Measurements from ENCODE around the gene MLXIPL. TPM values are rescaled to one million over a fixed set of nuclear protein-coding genes. Genes with fewer than 3 reads are reported as not detected.
"Not testable (repeated sequence)": the region's sequence is repeated elsewhere in the genome, so short reads cannot be mapped to it uniquely, and the experiment has no call there.

MLXIPL gene
- total RNA-seq, 4 donors from 2014 or later = 0.53 to 13.5 (median 2.9) TPM

- DNase-seq = no peak
- H3K4me3 ChIP-seq = no peak overlapping the region
- H3K4me1 ChIP-seq = peaks cover 1 to 18% (median 5%) of the 10 kb centered on the region in 3 donors
- 86 to 88% methylated on average over 5 to 6 of the region's 6 CpGs for WGBS, 2 donors
- intact Hi-C loops (cut with DNase I) = no loop called here
- no peaks in the 10 kb centered on the region for H3K27me3 ChIP-seq
- no peaks in the 10 kb centered on the region for H3K36me3 ChIP-seq
- H3K27ac ChIP-seq = no peak overlapping the region
- no peak for TF ChIP-seq POLR2A (IDR thresholded peaks at IDR 0.05)
- no peak for TF ChIP-seq CTCF (IDR thresholded peaks at IDR 0.05)
- no peaks in the 10 kb centered on the region for H3K9me3 ChIP-seq
Measured at GRCh38 chr7:73582664-73583202, 41.6 kb downstream of the MLXIPL start.

GRCh38 chr7:73581006-73581405 is 43.3 kb downstream of the MLXIPL start:
- not testable (repeated sequence) for H3K9me3 ChIP-seq

GRCh38 chr7:73578342-73579128 is 45.8 kb downstream of the MLXIPL start, which contains the start of gene TBL2:
TSS of gene TBL2 (minus strand) at chr7:73578579. CDS start at chr7:73578549, 30 bp downstream.
- 0% methylated on average over 7 of the region's 75 CpGs; no CpG with 5 or more reads in 1 of the 2 donors for WGBS, 2 donors
- H3K4me3 ChIP-seq = peak within 1 kb of the TSS; percentile 78 to 95 (median 92)
- DNase-seq = peak; percentile 99
- peaks cover 15 to 34% (median 20%) of the 10 kb centered on the region in 3 donors for H3K4me1 ChIP-seq
- peak in 3 of 6 experiments; percentile 4 to 14 (median 5) for TF ChIP-seq CTCF (IDR thresholded peaks at IDR 0.05)
- TF ChIP-seq POLR2A (IDR thresholded peaks at IDR 0.05) = peak in 3 of 4 donors; percentile 61 to 91 (median 90)
- H3K36me3 ChIP-seq = peaks cover 8 to 24% (median 9%) of the 10 kb centered on the region in 3 donors
- no peaks in the 10 kb centered on the region for H3K9me3 ChIP-seq
- no peaks in the 10 kb centered on the region for H3K27me3 ChIP-seq
- intact Hi-C loops (cut with DNase I) = no loop called here
- H3K27ac ChIP-seq = peak within 1 kb of the TSS; percentile 92 to 95 (median 94)

More at GRCh38 chr7:73581006-73581405, 43.3 kb downstream of the MLXIPL start:
- H3K4me1 ChIP-seq = peaks cover 15 to 29% (median 17%) of the 10 kb centered on the region in 3 donors
- intact Hi-C loops (cut with DNase I); H3K4me3 ChIP-seq; H3K27ac ChIP-seq; H3K36me3 ChIP-seq; DNase-seq; H3K27me3 ChIP-seq: not testable (repeated sequence)
- 70 to 83% methylated on average over 8 of the region's 9 CpGs for WGBS, 2 donors

GRCh38 chr7:73577627-73578341 is 46.5 kb downstream of the MLXIPL start:
- Histone ChIP-seq H3K27me3 (no peaks in the 10 kb centered on the region), H3K36me3 (peaks cover 15 to 31% (median 16%) of the 10 kb centered on the region in 3 donors), H3K9me3 (no peaks in the 10 kb centered on the region), H3K4me1 (peaks cover 15 to 34% (median 20%) of the 10 kb centered on the region in 3 donors), H3K27ac (peak overlapping the region; percentile 92 to 95 (median 94)), H3K4me3 (peak overlapping the region; percentile 78 to 95 (median 92))
- WGBS, 2 donors = 22 to 31% methylated on average over 9 to 15 of the region's 32 CpGs
- intact Hi-C loops (cut with DNase I) = no loop called here
- TF ChIP-seq CTCF (IDR thresholded peaks at IDR 0.05) = no peak
- TF ChIP-seq POLR2A (IDR thresholded peaks at IDR 0.05) = no peak
- no peak for DNase-seq

- Histone ChIP-seq H3K4me3 (no peak overlapping the region), H3K27me3 (no peaks in the 10 kb centered on the region), H3K27ac (no peak overlapping the region), H3K36me3 (peaks cover 45 to 71% (median 45%) of the 10 kb centered on the region in 3 donors), H3K9me3 (no peaks in the 10 kb centered on the region), H3K4me1 (peaks cover 15 to 25% (median 16%) of the 10 kb centered on the region in 3 donors)
- WGBS, 2 donors = 90 to 100% methylated on average over 2 to 4 of the region's 11 CpGs
- no peak for TF ChIP-seq CTCF (IDR thresholded peaks at IDR 0.05)
- no peak for TF ChIP-seq POLR2A (IDR thresholded peaks at IDR 0.05)
- intact Hi-C loops (cut with DNase I) = no loop called here
- DNase-seq = no peak
Measured at GRCh38 chr7:73573791-73574190, 50.5 kb downstream of the MLXIPL start.

All from esophagus squamous epithelium (tissue), 5 donors.